Skeletal muscle satellite cell (primary cell): ENCODE results near the gene GSG1.
"Not testable (repeated sequence)": the region's sequence is repeated elsewhere in the genome, so short reads cannot be mapped to it uniquely, and the experiment has no call there.

Source experiments
- H3K27me3 ChIP-seq: 2 replicates; pipeline ENCODE4 v1.7.0; 2013; ENCODE audit warnings: low read length; ENCODE audit not compliant: control insufficient read depth, insufficient read depth
- H3K36me3 ChIP-seq: 2 replicates; pipeline ENCODE4 v1.7.0; 2013; ENCODE audit warnings: mild to moderate bottlenecking, control low read depth, low read length; ENCODE audit not compliant: insufficient read depth
- H3K4me1 ChIP-seq: 2 replicates; pipeline ENCODE4 v1.7.0; 2013; ENCODE audit warnings: low read length; ENCODE audit not compliant: control insufficient read depth, insufficient read depth
- H3K4me2 ChIP-seq: 2 replicates; pipeline ENCODE4 v1.7.0; 2013; ENCODE audit warnings: mild to moderate bottlenecking, low read length
- H3K4me3 ChIP-seq: 2 replicates; pipeline ENCODE4 v1.7.0; 2013; ENCODE audit warnings: low read length
- H3K9ac ChIP-seq: 2 replicates; pipeline ENCODE4 v1.7.0; 2013; ENCODE audit warnings: mild to moderate bottlenecking, low read depth, low read length, moderate library complexity
- H3K9me3 ChIP-seq: replicated peaks from 2 replicates; pipeline ENCODE4 v1.7.0; 2013; ENCODE audit warnings: mild to moderate bottlenecking, control low read depth, low read length

Gene GSG1

GRCh38 chr12:13085968-13086686 is 17.3 kb downstream of the GSG1 start:
- Histone ChIP-seq H3K4me1 (no peaks in the 10 kb centered on the region), H3K27me3 (no peaks in the 10 kb centered on the region), H3K9ac (no peak overlapping the region), H3K9me3 (no peaks in the 10 kb centered on the region), H3K4me3 (no peak overlapping the region), H3K36me3 (peaks cover 4% of the 10 kb centered on the region), H3K4me2 (no peak overlapping the region)

GRCh38 chr12:13084898-13085640 is 18.4 kb downstream of the GSG1 start:
- Histone ChIP-seq H3K36me3 (peaks cover 4% of the 10 kb centered on the region), H3K4me1 (no peaks in the 10 kb centered on the region), H3K27me3 (no peaks in the 10 kb centered on the region), H3K4me2 (no peak overlapping the region), H3K9ac (no peak overlapping the region), H3K4me3 (no peak overlapping the region), H3K9me3 (no peaks in the 10 kb centered on the region)

GRCh38 chr12:13083638-13084037 is 19.8 kb downstream of the GSG1 start:
- H3K9ac ChIP-seq, H3K4me2 ChIP-seq, H3K27me3 ChIP-seq, H3K4me3 ChIP-seq, H3K4me1 ChIP-seq, H3K9me3 ChIP-seq, H3K36me3 ChIP-seq: not testable (repeated sequence)

- no peaks in the 10 kb centered on the region for H3K4me1 ChIP-seq
- H3K36me3 ChIP-seq = peaks cover 4% of the 10 kb centered on the region
- H3K4me3 ChIP-seq = no peak overlapping the region
- H3K9me3 ChIP-seq = no peaks in the 10 kb centered on the region
- H3K27me3 ChIP-seq = no peaks in the 10 kb centered on the region
- H3K4me2 ChIP-seq = no peak overlapping the region
- no peak overlapping the region for H3K9ac ChIP-seq
Observed at GRCh38 chr12:13082861-13083260, 20.6 kb downstream of the GSG1 start.

GRCh38 chr12:13080266-13080665 is 23.2 kb downstream of the GSG1 start:
- Histone ChIP-seq H3K4me3 (no peak overlapping the region), H3K27me3 (no peaks in the 10 kb centered on the region), H3K9ac (no peak overlapping the region), H3K4me1 (no peaks in the 10 kb centered on the region), H3K36me3 (peaks cover 15% of the 10 kb centered on the region), H3K9me3 (no peaks in the 10 kb centered on the region), H3K4me2 (no peak overlapping the region)

- no peak overlapping the region for H3K4me2 ChIP-seq
- H3K9ac ChIP-seq = no peak overlapping the region
- H3K27me3 ChIP-seq = no peaks in the 10 kb centered on the region
- no peaks in the 10 kb centered on the region for H3K9me3 ChIP-seq
- H3K4me3 ChIP-seq = no peak overlapping the region
- peaks cover 12% of the 10 kb centered on the region for H3K36me3 ChIP-seq
- H3K4me1 ChIP-seq = no peaks in the 10 kb centered on the region
Observed at GRCh38 chr12:13079440-13079906, 24.0 kb downstream of the GSG1 start.

- no peaks in the 10 kb centered on the region for H3K9me3 ChIP-seq
- H3K4me2 ChIP-seq = no peak overlapping the region
- no peak overlapping the region for H3K4me3 ChIP-seq
- H3K4me1 ChIP-seq = no peaks in the 10 kb centered on the region
- H3K27me3 ChIP-seq = no peaks in the 10 kb centered on the region
- H3K36me3 ChIP-seq = peaks cover 12% of the 10 kb centered on the region
- H3K9ac ChIP-seq = no peak overlapping the region
Observed at GRCh38 chr12:13075786-13076570, 27.5 kb downstream of the GSG1 start.

- H3K4me3 ChIP-seq = no peak overlapping the region
- H3K9me3 ChIP-seq = no peaks in the 10 kb centered on the region
- H3K27me3 ChIP-seq = no peaks in the 10 kb centered on the region
- H3K36me3 ChIP-seq = peaks cover 12% of the 10 kb centered on the region
- no peaks in the 10 kb centered on the region for H3K4me1 ChIP-seq
- no peak overlapping the region for H3K9ac ChIP-seq
- no peak overlapping the region for H3K4me2 ChIP-seq
Observed at GRCh38 chr12:13075118-13075480, 28.4 kb downstream of the GSG1 start.

- Histone ChIP-seq H3K4me2 (no peak overlapping the region), H3K36me3 (peaks cover 12% of the 10 kb centered on the region), H3K9me3 (no peaks in the 10 kb centered on the region), H3K27me3 (no peaks in the 10 kb centered on the region), H3K4me3 (no peak overlapping the region), H3K9ac (no peak overlapping the region), H3K4me1 (no peaks in the 10 kb centered on the region)
Observed at GRCh38 chr12:13074396-13075117, 28.9 kb downstream of the GSG1 start.

- Histone ChIP-seq H3K9ac (no peak overlapping the region), H3K9me3 (no peaks in the 10 kb centered on the region), H3K36me3 (peaks cover 12% of the 10 kb centered on the region), H3K4me3 (no peak overlapping the region), H3K4me1 (no peaks in the 10 kb centered on the region), H3K4me2 (no peak overlapping the region), H3K27me3 (no peaks in the 10 kb centered on the region)
Observed at GRCh38 chr12:13073173-13073572, 30.3 kb downstream of the GSG1 start.
